OCI-LY7 (cell line): ENCODE results near the gene PNMA8B. TPM values are rescaled to one million over a fixed set of nuclear protein-coding genes. Genes with fewer than 3 reads are reported as not detected.

ENCODE experiments used
- BruUV-seq: library from RNA; stranded (reverse); fragments of 400-500 nt; replicated peaks from 2 replicates; lab custom pipeline; 2021; lab: Mats Ljungman, UMichigan
- CTCF ChIA-PET: fragments of 300-600 bp; sonication (Branson Sonifier 250); formaldehyde crosslinking; loops from one replicate; lab custom pipeline; 2022; ENCODE audit warnings: antibody characterized with exemption; ENCODE audit not compliant: unreplicated experiment; lab: Charles Lee
- POLR2A ChIA-PET: fragments of 300-600 bp; sonication (Branson Sonifier 250); formaldehyde crosslinking; loops from one replicate; lab custom pipeline; 2022; ENCODE audit warnings: antibody characterized with exemption; lab: Charles Lee
- DNase-seq: peaks from one replicate; pipeline ENCODE4 v3.0.0-alpha.2; 2015; ENCODE audit warnings: low spot score
- H2AFZ ChIP-seq: fragments of 200-600 bp; sonication (generic), shearing (Covaris generic); 2 replicates; pipeline ENCODE4 v1.6.1; 2014; ENCODE audit warnings: mild to moderate bottlenecking, antibody characterized with exemption, low read length, moderate library complexity
- H3K27ac ChIP-seq: fragments of 200-600 bp; sonication (generic); 2 replicates; pipeline ENCODE4 v1.5.1; 2014; ENCODE audit warnings: mixed run types, low read depth, mild to moderate bottlenecking, moderate library complexity, low read length, inconsistent platforms; ENCODE audit not compliant: poor library complexity, severe bottlenecking
- H3K36me3 ChIP-seq: fragments of 200-600 bp; sonication (generic); 2 replicates; pipeline ENCODE4 v1.6.1; 2014; ENCODE audit warnings: mild to moderate bottlenecking, antibody characterized with exemption, low read length, moderate library complexity, mixed read lengths; ENCODE audit not compliant: insufficient read depth
- H3K4me1 ChIP-seq: fragments of 200-600 bp; sonication (generic); 2 replicates; pipeline ENCODE4 v1.5.1; 2014; ENCODE audit warnings: mild to moderate bottlenecking, low read length; ENCODE audit not compliant: insufficient read depth, poor library complexity, severe bottlenecking
- H3K4me2 ChIP-seq: fragments of 200-600 bp; sonication (generic); 2 replicates; pipeline ENCODE4 v1.6.1; 2014; ENCODE audit warnings: mild to moderate bottlenecking, low read length
- H3K4me3 ChIP-seq: fragments of 200-600 bp; sonication (generic); 2 replicates; pipeline ENCODE4 v1.5.1; 2014; ENCODE audit warnings: mild to moderate bottlenecking, low read depth, low read length; ENCODE audit not compliant: poor library complexity, severe bottlenecking
- H3K79me2 ChIP-seq: fragments of 200-600 bp; sonication (generic); 2 replicates; pipeline ENCODE4 v1.6.1; 2016; ENCODE audit warnings: low read depth, mild to moderate bottlenecking, low read length, moderate library complexity, mixed read lengths; ENCODE audit not compliant: insufficient read depth
- H3K9me2 ChIP-seq: fragments of 200-600 bp; sonication (generic); 2 replicates; pipeline ENCODE4 v1.6.1; 2016; ENCODE audit warnings: mild to moderate bottlenecking, low read length, mixed read lengths; ENCODE audit not compliant: insufficient read depth
- H3K9me3 ChIP-seq: fragments of 200-600 bp; sonication (generic); 2 replicates; pipeline ENCODE4 v1.6.1; 2014; ENCODE audit warnings: mild to moderate bottlenecking, mixed run types, low read length, mixed read lengths
- H4K20me1 ChIP-seq: fragments of 200-600 bp; sonication (generic); 2 replicates; pipeline ENCODE4 v1.6.1; 2014; ENCODE audit warnings: mild to moderate bottlenecking, antibody characterized with exemption, low read length, moderate library complexity, mixed read lengths; ENCODE audit not compliant: insufficient read depth
- EZH2phosphoT487 ChIP-seq: fragments of 200-600 bp; sonication (generic); IDR thresholded peaks from 2 replicates; pipeline ENCODE4 v1.6.1; 2018; ENCODE audit warnings: low read depth, borderline replicate concordance, mild to moderate bottlenecking, mixed run types, antibody characterized with exemption, low read length, moderate library complexity, mixed read lengths
- intact Hi-C: fragments of 100-400 bp; cut with micrococcal nuclease; formaldehyde crosslinking; loops from one replicate; pipeline ENCODE4 v1.10.0; 2022; ENCODE audit not compliant: unreplicated experiment
- total RNA-seq, 2 experiments: library from RNA; depleted of rRNA in 1 of 2; stranded (reverse); fragments of >200 nt in 1 of 2; shearing (Covaris generic) in 1 of 2; gene quantifications; 2 replicates each; pipeline ENCODE4 v1.2.3, GENCODE V29; 2014 to 2022
- TF ChIP-seq, protein P1 (sequence below): fragments of 200-600 bp; sonication (generic); conservative IDR thresholded peaks from 2 replicates; pipeline ENCODE4 v1.5.1; 2014; ENCODE audit warnings: mild to moderate bottlenecking, antibody characterized with exemption, low read length, moderate library complexity, mixed read lengths

PNMA8B gene
- total RNA-seq, 2 experiments from 2014 or later = 0.40 to 2.0 TPM

DNA sequence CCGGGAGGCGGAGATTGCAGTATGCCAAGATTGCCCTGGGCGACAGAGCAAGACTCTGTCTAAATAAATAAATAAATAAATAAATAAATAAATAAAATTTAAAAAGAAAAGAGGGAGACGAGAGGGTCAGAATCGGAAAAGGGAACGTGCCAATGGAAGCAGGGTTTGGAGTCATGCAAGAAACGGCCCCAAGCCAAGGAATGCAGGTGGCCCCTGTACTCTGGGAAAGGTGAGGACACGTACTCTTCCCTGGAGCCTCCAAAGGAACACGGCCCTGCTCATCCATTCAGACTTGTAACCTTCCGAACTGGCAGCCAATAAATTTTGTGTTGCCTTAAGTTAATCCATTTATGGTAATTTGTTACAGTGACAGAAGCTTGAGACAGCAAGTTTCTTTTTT is 47.1 kb downstream of the PNMA8B start:
- intact Hi-C loops = no loop called here
- Histone ChIP-seq H3K9me2 (no peaks in the 10 kb centered on the region), H4K20me1 (no peaks in the 10 kb centered on the region), H3K4me3 (no peak overlapping the region), H2AFZ (no peak overlapping the region), H3K36me3 (no peaks in the 10 kb centered on the region), H3K27ac (no peak overlapping the region), H3K4me2 (no peak overlapping the region), H3K4me1 (peaks cover 21% of the 10 kb centered on the region), H3K9me3 (peaks cover 9% of the 10 kb centered on the region), H3K79me2 (no peaks in the 10 kb centered on the region)
- TF ChIP-seq, protein P1, sequence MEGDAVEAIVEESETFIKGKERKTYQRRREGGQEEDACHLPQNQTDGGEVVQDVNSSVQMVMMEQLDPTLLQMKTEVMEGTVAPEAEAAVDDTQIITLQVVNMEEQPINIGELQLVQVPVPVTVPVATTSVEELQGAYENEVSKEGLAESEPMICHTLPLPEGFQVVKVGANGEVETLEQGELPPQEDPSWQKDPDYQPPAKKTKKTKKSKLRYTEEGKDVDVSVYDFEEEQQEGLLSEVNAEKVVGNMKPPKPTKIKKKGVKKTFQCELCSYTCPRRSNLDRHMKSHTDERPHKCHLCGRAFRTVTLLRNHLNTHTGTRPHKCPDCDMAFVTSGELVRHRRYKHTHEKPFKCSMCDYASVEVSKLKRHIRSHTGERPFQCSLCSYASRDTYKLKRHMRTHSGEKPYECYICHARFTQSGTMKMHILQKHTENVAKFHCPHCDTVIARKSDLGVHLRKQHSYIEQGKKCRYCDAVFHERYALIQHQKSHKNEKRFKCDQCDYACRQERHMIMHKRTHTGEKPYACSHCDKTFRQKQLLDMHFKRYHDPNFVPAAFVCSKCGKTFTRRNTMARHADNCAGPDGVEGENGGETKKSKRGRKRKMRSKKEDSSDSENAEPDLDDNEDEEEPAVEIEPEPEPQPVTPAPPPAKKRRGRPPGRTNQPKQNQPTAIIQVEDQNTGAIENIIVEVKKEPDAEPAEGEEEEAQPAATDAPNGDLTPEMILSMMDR = no peak
- TF ChIP-seq EZH2phosphoT487 = no peak
- POLR2A ChIA-PET = interaction anchor here (0.7 kb wide), 1 partner anchor 10 kb away, joined by 3 read pairs; no protein-coding TSS in a partner anchor
- no peak for DNase-seq
- no TSS peak for BruUV-seq
- CTCF ChIA-PET = no interaction called here

DNA sequence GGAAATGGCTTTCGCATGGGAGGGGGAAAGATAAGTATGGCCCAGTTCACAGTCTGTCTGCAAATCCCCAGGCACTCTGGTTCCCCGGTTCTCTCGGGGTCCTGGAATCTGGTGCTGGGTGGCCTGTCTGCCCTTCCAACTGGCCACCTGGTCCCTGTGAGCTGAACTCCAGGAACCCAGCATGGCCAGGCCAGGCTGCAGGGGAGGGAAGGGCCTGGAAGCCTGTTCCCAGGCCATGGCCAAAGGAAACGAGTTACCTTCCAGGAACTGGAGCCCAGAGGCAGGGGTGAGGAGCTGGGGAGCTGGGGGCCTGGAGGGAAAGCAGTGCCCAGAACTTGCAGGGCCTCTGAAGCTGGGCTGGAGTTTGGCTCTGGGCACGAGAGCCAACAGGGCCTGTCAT is 47.8 kb downstream of the PNMA8B start:
- H2AFZ ChIP-seq = peak overlapping the region; percentile 70
- no peak for DNase-seq
- peaks cover 9% of the 10 kb centered on the region for H3K9me3 ChIP-seq
- H4K20me1 ChIP-seq = no peaks in the 10 kb centered on the region
- peak overlapping the region; percentile 63 for H3K4me2 ChIP-seq
- peak overlapping the region; percentile 1 for H3K27ac ChIP-seq
- no peak for TF ChIP-seq EZH2phosphoT487
- TF ChIP-seq, protein P1 = no peak
- no TSS peak for BruUV-seq
- peaks cover 21% of the 10 kb centered on the region for H3K4me1 ChIP-seq
- H3K79me2 ChIP-seq = no peaks in the 10 kb centered on the region
- no peaks in the 10 kb centered on the region for H3K36me3 ChIP-seq
- peak overlapping the region; percentile 26 for H3K4me3 ChIP-seq
- intact Hi-C loops = no loop called here
- ChIA-PET POLR2A (interaction anchor here (0.7 kb wide), 1 partner anchor 11 kb away, joined by 3 read pairs; no protein-coding TSS in a partner anchor), CTCF (no interaction called here)
- H3K9me2 ChIP-seq = no peaks in the 10 kb centered on the region

DNA sequence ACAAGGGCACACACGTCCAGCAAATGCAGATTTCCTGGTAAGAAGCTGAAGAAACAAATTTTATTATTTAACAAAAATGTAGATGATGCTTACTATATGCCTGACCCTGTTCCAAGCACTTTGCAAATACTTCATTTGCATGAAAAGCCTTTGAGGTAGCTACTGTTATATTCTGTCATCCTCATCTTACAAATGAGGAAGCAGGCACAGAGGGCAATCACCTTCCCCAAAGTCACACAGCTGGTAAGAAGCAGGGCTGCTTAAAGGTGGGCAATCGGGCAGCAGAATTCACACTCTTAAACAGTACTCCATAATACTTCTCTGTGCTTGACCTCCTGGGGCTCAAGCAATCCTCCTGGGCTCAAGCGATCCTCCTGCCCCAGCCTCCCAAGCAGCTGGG is 48.7 kb downstream of the PNMA8B start:
- Histone ChIP-seq H3K4me1 (peaks cover 21% of the 10 kb centered on the region), H4K20me1 (no peaks in the 10 kb centered on the region), H3K36me3 (no peaks in the 10 kb centered on the region), H2AFZ (peak overlapping the region; percentile 70; the same call in 1 of the 2 replicates), H3K79me2 (no peaks in the 10 kb centered on the region), H3K9me3 (peaks cover 9% of the 10 kb centered on the region), H3K27ac (peak overlapping the region; percentile 1), H3K9me2 (no peaks in the 10 kb centered on the region), H3K4me2 (peak overlapping the region; percentile 63), H3K4me3 (peak overlapping the region; percentile 26)
- no TSS peak for BruUV-seq
- CTCF ChIA-PET = no interaction called here
- DNase-seq = peak; percentile 64
- POLR2A ChIA-PET = interaction anchor here (0.7 to 1.1 kb wide), 3 partner anchors 9 to 46 kb away, joined by 4 to 5 read pairs (median 4); no protein-coding TSS in a partner anchor
- no peak for TF ChIP-seq EZH2phosphoT487
- TF ChIP-seq, protein P1 = no peak
- intact Hi-C loops = no loop called here
